SKM-1 treated with dmso at 0.1 percent for 144 hours (cell line): Measurements from ENCODE around the gene ARHGEF1.
"Not testable (repeated sequence)": the region's sequence is repeated elsewhere in the genome, so short reads cannot be mapped to it uniquely, and the experiment has no call there.

Experiments used
- DNase-seq: peaks from one replicate; lab custom pipeline; 2025; ENCODE audit not compliant: unreplicated experiment; lab: John Stamatoyannopoulos, UW

Gene ARHGEF1

GRCh38 chr19:41904118-41904870 lies 21.3 kb downstream of the ARHGEF1 start:
- no peak for DNase-seq

DNA sequence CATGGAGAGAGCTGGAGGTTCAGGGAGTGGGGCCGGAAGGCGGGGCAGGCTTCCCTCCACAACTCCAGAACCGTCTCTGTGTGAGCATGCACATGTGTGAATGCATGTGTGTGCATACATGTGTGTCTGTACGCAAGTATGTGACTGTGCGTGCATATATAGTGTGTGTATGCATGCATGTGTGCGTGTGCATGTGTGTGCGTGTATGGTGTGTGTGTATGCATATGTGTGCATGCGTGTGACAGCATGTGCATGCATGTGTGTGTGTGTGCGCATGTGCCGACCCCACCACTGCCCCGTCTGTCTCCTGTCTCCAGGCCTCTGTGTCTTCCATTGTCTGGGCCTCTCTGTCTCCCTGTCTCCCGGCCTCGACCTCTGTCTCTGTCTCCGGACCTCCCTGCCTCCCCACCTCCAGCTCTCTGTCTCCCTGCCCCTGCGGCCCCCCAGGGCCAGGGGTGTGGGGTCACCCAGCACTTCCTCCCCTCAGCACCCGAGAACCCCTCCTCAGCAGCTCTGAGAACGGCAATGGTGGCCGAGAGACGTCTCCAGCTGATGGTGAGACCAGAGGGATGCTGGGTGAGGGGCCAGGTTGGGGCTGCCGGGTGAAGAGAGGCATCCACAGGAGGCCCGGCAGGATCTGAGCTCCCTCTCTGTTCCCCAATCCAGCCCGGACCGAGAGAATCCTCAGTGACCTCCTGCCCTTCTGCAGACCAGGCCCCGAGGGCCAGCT lies 22.5 kb downstream of the ARHGEF1 start:
- no peak for DNase-seq

DNA sequence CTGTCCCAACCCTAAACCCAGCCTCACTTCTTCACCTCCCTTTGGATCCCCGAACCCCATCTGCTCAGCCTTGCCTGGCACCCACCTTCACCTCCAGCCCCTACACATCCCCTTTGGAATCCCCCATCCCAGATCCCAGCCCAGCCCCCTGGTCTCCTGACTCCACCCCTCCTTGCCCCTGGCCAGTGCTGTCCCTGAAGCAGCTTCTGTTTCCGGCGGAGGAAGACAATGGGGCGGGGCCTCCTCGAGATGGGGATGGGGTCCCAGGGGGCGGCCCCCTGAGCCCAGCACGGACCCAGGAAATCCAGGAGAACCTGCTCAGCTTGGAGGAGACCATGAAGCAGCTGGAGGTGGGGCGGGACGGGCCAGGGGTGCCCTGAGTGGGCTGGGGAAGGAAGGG lies 23.3 kb downstream of the ARHGEF1 start:
- DNase-seq, result no peak

GRCh38 chr19:41906916-41907680 lies 24.1 kb downstream of the ARHGEF1 start:
- no peak for DNase-seq

DNA sequence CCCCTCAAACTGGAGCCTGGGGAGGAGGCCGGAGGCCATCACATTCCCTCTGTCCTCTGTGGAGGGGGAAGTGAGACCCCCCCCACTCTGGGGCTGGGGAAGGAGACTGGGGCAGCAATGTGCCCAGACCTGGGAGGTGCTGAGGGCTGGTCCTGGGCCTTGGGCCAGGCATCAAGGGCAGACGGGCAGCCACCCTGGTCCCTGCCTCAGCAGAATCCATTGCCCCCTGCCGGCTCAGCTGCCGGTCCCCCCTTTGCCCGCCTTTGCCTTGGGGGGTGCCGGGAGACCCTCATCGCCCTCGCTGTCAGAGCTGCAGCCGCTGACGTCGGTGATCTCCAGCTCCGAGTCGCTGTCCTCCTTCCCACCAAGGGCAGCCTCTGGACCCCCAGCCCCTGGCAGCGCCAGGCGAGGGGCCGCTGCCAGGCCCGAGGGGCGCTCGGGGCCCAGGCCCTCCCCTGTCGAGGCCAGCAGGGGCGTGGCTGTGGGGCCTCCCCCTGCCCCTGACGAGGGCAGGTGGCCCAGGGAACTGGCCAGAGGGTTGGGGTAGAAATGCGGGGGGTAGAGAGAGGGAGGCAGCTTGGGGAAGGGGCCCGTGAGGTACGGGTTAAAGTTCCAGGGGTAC lies 25.1 kb downstream of the ARHGEF1 start:
- DNase-seq, result no peak

DNA sequence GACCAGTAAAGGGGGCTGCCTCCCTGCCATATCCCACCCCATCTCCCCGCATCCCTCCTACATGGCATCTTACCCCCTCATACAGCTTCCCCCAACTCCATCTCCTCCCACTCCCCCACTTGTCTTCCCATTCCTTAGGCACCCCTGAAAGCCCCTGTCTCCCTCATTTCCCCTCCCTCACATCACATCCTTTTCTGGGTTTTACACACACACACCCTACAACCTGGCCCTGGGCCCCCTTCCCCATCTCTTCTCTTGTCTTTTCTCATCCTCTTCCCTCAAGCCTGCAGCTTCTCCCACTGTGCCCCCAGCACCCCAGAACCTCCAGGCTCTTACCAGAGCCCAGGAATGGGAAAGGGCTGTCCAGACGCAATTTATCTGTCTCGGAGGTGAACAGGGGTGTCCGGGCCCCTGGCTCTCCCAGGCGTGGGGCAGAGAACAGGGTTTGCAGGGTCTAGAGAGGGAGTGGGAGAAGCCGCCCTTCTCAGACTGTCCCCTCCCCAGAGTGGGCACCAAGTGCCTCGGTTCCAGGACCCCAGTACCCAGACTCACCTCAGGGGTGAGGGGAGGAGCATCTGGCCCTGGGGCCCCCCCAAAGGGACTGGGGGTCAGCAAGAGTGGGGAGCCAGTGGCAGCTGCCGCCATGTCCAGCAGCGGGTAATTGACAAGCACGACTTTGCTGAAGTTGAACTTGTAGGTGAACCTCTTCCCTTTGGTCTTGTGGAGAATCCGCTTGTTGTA lies 25.9 kb downstream of the ARHGEF1 start:
- no peak for DNase-seq

DNA sequence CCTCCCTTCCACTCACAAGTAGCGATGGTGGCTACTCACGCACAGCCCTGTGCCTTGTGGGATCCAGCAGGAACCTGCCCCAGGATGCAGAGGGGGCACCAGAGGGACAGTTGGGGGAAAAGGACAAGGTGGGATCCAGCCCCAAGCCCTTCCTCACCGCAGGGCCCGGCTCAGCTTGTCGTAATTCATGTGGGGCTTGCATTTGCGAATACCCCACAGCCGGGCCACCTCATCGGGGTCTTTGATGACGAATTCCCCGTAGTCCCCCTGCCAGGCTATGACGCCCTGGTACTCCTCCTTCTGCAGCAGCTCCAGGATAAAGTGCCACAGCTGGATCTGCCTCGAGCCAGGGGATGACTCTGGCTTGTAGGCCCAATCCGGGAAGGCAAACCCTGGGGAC lies 26.7 kb downstream of the ARHGEF1 start:
- DNase-seq, result no peak

DNA sequence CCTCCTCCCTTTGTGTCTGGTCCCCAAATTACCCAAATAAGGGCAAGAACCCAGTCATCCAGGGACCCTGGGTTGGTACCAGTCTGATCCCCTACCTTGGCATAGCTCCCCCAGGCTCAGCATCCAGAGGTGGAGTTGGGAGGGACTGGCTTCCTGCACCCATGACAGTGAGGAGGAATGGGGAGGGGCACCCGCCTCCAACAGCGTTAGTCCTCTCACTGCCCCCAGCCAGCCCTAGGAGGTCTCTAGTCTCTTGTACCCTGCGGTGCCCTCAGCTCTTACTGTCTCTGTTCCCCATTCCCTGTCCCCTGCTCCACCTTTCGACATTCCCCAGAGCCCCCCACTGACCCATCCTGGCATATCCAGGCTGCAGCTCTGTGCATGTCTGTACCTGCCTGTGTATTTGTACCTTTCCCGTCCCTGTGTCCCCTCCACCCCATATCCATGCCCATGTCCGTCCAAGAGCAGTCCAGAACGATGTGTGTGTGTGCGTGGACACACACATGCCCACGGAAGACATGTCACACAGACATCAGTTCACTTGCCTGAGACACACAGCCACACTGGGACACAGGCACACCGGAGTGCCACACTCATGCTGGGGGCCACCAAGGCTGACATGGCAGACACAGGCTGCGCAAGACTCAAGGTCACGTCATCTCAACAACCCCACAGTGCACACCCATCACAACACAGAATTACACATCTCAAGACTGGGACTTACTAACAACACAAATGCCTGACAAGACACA lies 27.4 kb downstream of the ARHGEF1 start:
- no peak for DNase-seq

DNA sequence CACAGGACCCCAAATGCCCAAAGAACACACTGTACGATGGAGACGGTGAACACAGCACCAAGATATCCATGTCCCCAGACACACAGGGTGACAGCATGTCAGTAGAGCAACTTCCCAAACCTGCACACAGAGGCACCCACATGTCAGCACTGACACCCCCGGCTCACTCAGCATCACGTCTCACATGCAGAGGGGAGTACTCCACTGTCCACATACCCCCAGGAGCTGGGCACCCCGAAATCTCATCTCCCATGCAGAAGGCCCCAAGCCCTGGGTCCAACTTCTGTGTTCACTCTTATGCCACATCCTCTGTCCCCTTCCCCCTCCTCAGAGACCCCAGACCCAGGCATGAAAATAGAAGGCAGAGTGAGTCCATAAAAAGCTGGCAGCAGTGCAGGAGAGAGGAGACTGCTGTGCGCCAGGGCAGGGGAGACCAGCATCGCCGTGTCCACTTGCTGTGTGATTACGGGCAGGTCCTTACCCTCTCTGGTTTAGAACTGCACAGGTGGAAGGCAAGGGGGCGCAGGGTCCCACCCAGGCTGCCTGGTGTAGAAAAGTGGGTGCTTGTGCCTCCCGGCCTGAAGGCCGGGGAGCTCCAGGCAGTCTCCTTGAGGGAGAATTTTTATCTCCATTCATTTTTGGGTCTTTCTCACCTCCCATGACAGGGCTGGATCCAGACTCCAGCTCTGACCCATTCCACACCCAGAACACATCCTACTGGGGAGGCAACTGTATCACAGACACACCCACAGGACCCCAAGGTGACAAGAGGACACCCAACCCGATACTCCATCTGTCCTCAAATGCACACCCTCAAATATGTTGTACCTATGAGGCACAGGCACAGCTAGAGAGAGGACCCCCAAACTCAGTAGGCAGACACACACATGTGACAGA lies 28.3 kb downstream of the ARHGEF1 start:
- no peak for DNase-seq

DNA sequence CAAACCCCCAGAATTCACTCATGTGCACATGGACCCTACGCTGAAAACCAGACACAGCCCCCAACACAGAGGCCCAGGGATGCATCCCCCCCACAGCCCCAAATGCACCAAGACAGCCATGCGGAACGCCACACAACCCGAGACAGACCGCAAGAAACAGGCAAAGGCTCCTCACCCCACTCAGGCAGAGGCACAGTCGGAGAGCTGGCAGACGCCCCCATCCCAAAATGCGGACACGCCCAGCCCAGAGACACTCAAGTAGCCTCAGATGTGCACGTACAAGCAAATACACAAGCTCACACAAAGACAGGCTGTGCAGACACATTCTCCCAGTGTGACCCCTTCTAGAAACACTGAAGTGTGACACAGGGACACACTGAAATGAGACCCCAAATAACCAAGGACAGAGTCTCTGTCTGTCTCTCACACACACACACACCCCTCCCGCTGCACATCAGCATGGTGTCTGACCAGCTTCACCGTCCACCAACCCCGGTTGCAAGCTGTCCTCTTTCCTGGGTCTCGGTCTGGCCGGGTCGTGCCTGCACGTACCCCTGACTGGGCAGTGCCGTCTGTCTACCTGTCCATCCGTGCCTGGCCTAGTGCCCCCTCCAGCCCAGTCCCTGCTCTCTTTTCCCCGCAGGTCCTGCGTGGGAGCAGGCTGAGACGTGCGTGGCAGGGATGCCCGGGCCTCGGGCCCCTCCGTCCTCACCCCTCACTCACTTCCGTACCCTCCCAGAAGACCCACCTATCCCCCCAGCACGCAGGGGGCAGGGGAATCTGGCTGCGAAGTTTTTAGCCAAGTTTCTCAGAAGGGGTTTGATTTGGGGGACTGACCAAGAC lies 29.1 kb downstream of the ARHGEF1 start:
- DNase-seq, result no peak

- no peak for DNase-seq
Observed at GRCh38 chr19:41912899-41913537, 30.0 kb downstream of the ARHGEF1 start.

DNA sequence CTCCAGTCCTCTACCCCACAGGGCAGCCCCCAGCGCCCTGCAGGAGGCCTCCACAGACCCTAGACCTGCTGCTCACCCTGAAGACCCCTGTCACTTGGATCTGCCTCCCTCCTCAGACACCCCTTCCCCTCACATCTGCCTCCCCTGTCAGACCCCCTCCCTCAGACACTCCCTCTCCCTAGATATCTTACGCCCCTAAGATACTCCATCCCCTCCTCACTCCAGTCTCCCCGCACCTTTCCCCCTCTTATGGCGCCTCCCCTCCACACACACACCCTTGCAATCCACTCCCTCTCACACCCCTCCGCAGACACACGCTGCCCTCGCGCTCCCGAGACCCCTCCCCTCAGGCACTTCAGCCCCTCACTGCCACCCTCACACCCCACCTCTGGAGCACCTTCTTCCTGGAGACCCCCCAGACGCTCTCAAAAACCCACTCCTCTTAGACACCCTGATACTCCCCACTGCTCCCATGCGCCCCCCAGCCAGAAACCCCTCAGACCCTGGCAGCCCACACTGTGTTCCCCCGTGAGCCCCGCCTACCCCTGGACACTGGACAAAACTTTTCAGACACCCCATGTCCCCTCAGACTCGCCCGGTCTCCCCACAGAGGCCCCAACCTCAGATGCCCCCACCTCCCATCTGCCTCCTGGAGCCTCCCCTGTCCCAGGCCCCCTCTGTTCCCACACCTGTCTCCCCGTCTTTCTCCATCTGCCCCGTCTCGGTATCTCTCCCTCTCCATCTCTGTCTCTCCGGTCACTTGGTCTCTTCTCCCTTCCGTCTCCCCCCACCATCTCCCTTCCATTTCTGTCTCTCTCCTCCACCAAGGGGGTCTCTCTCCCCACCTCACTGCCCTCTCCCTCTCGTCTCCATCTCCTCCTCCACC lies 30.8 kb downstream of the ARHGEF1 start:
- no peak for DNase-seq

GRCh38 chr19:41914424-41914834 lies 31.4 kb downstream of the ARHGEF1 start:
- not testable (repeated sequence) for DNase-seq

- DNase-seq, result no peak
Observed at GRCh38 chr19:41915021-41915775, 32.2 kb downstream of the ARHGEF1 start.

DNA sequence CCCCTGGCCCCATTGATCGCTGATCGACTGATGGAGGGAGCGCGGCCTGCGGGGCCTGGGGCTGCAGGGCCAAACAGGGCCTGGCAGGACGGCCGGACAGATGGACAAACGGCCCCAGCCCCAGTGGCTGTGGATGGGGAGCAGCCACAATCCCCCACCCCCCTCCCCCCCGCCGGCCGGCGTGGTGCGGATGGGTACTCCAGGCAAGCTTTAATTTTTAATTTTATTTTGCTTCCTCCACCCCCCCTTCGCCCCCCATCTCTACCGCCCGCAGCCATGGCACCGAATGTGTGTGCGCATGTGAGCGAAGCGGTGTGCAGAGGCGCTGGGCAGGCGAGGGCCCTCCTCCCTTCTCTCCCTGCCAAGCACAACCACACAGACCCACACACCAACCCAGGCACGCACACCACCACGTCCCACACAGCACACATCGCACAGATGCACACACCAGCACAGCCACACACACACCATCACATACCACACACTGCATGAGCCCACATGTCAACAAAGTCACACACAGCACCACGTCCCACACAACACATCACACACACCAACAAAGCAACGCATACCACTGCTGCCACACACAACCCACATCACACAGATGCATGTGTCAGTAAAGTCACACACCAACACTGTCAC lies 32.9 kb downstream of the ARHGEF1 start:
- DNase-seq, result no peak
